ENCODE data around the gene MMD2.

GRCh38 chr7:5005066-5005465 lies 46.1 kb upstream of the MMD2 start:
- TF ChIP-seq CTCF (IDR thresholded peaks at IDR 0.05) (no peak), EP300 (IDR thresholded peaks at IDR 0.05) (no peak)

Measured in tibial nerve (tissue), 4 donors.